Colonic mucosa (tissue), 4 donors: ENCODE results near the gene SMAD2. TPM values are rescaled to one million over a fixed set of nuclear protein-coding genes. Genes with fewer than 3 reads are reported as not detected.
A peak's percentile ranks its signal among the peaks of the same experiment; 100 is the strongest.

Experiments used
- DNase-seq: peaks from one replicate; pipeline ENCODE4 v3.0.0-alpha.2; 2020
- H3K27ac ChIP-seq: fragments of 200-600 bp; one replicate; pipeline ENCODE4 v1.8.0; 2021
- H3K27me3 ChIP-seq: fragments of 200-600 bp; one replicate; pipeline ENCODE4 v1.8.0; 2021
- H3K36me3 ChIP-seq: fragments of 200-600 bp; one replicate; pipeline ENCODE4 v1.8.0; 2021
- H3K4me1 ChIP-seq: fragments of 200-600 bp; one replicate; pipeline ENCODE4 v1.8.0; 2021; ENCODE audit warnings: mild to moderate bottlenecking
- H3K4me3 ChIP-seq: fragments of 200-600 bp; one replicate; pipeline ENCODE4 v1.8.0; 2021
- H3K9ac ChIP-seq, 2 donors: one replicate each; pipeline ENCODE4 v1.7.0; 2013; ENCODE audit warnings: control low read depth in 2 of 2, low read depth in 2 of 2, low read length in 2 of 2
- H3K9me3 ChIP-seq: fragments of 200-600 bp; one replicate; pipeline ENCODE4 v1.8.0; 2021
- intact Hi-C: fragments of 100-400 bp; cut with DNase I; formaldehyde crosslinking; loops from one replicate; pipeline ENCODE4 v1.14.1; 2022
- total RNA-seq, 2 donors: library from RNA; stranded (reverse); fragmentation: NEBNext Ultra II Directional in 1 of 2; extraction: Animal tissue kit (Norgen Biotek cat#: 25700) in 1 of 2; gene quantifications; one replicate each; pipeline ENCODE4 v1.2.1, GENCODE V29; 2021
- TF ChIP-seq, protein P1 (sequence below): fragments of 200-600 bp; IDR thresholded peaks from one replicate; pipeline ENCODE4 v1.8.0; 2022; ENCODE audit warnings: antibody characterized with exemption, mild to moderate bottlenecking
- donor health status: healthy.
- donor health status: DM: no; HTN: no; CAD: no.
- donor health status: DM: no; HTN: no; CAD: no.

SMAD2 gene
- 100 to 1,000 TPM; 109 to 133 TPM for total RNA-seq

GRCh38 chr18:47930199-47930930 is at the start of gene SMAD2:
Gene SMAD2 (minus strand): TSS chr18:47930659. CDS start chr18:47896756, 33,903 bp downstream.
- TF ChIP-seq, protein P1, sequence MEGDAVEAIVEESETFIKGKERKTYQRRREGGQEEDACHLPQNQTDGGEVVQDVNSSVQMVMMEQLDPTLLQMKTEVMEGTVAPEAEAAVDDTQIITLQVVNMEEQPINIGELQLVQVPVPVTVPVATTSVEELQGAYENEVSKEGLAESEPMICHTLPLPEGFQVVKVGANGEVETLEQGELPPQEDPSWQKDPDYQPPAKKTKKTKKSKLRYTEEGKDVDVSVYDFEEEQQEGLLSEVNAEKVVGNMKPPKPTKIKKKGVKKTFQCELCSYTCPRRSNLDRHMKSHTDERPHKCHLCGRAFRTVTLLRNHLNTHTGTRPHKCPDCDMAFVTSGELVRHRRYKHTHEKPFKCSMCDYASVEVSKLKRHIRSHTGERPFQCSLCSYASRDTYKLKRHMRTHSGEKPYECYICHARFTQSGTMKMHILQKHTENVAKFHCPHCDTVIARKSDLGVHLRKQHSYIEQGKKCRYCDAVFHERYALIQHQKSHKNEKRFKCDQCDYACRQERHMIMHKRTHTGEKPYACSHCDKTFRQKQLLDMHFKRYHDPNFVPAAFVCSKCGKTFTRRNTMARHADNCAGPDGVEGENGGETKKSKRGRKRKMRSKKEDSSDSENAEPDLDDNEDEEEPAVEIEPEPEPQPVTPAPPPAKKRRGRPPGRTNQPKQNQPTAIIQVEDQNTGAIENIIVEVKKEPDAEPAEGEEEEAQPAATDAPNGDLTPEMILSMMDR, result no peak
- Histone ChIP-seq H3K27me3 (no peaks in the 10 kb centered on the region), H3K9ac (peak within 1 kb of the TSS; percentile 81 to 95), H3K9me3 (no peaks in the 10 kb centered on the region), H3K4me1 (peaks cover 9% of the 10 kb centered on the region), H3K4me3 (peak within 1 kb of the TSS; percentile 64), H3K27ac (peak within 1 kb of the TSS; percentile 99), H3K36me3 (no peaks in the 10 kb centered on the region)
- intact Hi-C loops, result loop anchor here (5.0 kb wide), 1 partner anchor 77 kb away; no protein-coding TSS in a partner anchor
- DNase-seq, result peak; percentile 87

GRCh38 chr18:47979611-47980200 is 49.2 kb upstream of the SMAD2 start:
- Histone ChIP-seq H3K9me3 (no peaks in the 10 kb centered on the region), H3K9ac (no peak overlapping the region), H3K27ac (no peak overlapping the region), H3K4me1 (no peaks in the 10 kb centered on the region), H3K4me3 (no peak overlapping the region), H3K27me3 (no peaks in the 10 kb centered on the region), H3K36me3 (no peaks in the 10 kb centered on the region)
- TF ChIP-seq, protein P1, result no peak
- DNase-seq, result no peak
- intact Hi-C loops, result no loop called here

- intact Hi-C loops, result no loop called here
- Histone ChIP-seq H3K9me3 (no peaks in the 10 kb centered on the region), H3K27me3 (no peaks in the 10 kb centered on the region), H3K4me3 (no peak overlapping the region), H3K4me1 (no peaks in the 10 kb centered on the region), H3K36me3 (no peaks in the 10 kb centered on the region), H3K9ac (no peak overlapping the region), H3K27ac (no peak overlapping the region)
- TF ChIP-seq, protein P1, result no peak
- DNase-seq, result no peak
Observed at GRCh38 chr18:47978603-47979002, 48.1 kb upstream of the SMAD2 start.

DNA sequence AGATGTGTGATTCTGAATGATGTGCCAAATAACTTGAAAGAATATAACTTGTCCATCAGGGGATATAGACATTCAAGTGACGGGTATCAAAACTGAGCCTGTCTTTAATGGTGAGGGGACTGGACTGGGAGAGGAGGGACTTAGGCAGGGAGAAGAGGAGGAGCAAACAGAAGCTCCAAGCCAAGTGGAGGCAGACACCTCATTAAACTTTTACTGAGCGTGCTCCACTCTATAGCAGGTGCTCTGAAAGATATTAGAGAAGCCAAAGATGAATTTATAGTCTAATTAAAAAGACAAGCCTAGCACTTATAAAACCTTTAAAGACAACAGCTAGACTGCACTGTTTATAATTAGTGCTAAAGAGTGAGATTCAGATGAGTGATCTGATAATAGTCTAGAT is 47.7 kb upstream of the SMAD2 start:
- Histone ChIP-seq H3K36me3 (no peaks in the 10 kb centered on the region), H3K9ac (no peak overlapping the region), H3K4me1 (no peaks in the 10 kb centered on the region), H3K9me3 (no peaks in the 10 kb centered on the region), H3K27ac (no peak overlapping the region), H3K4me3 (no peak overlapping the region), H3K27me3 (no peaks in the 10 kb centered on the region)
- TF ChIP-seq, protein P1, result no peak
- no peak for DNase-seq
- intact Hi-C loops, result no loop called here

- no peak overlapping the region for H3K9ac ChIP-seq
- no peak overlapping the region for H3K27ac ChIP-seq
- DNase-seq, result no peak
- intact Hi-C loops, result no loop called here
- no peak overlapping the region for H3K4me3 ChIP-seq
- H3K27me3 ChIP-seq, result no peaks in the 10 kb centered on the region
- no peaks in the 10 kb centered on the region for H3K9me3 ChIP-seq
- no peaks in the 10 kb centered on the region for H3K36me3 ChIP-seq
- TF ChIP-seq, protein P1, result no peak
- no peaks in the 10 kb centered on the region for H3K4me1 ChIP-seq
Observed at GRCh38 chr18:47975701-47976100, 45.2 kb upstream of the SMAD2 start.
